Right lobe of liver (tissue), 6 donors: ENCODE measurements around the gene CES5A. TPM values are rescaled to one million over a fixed set of nuclear protein-coding genes. Genes with fewer than 3 reads are reported as not detected.

Experiments used
- ATAC-seq, 4 donors: fragments of 200-7000 bp; cut with Tn5 transposase; one replicate each; pipeline ENCODE4 v1.9.1; 2020; ENCODE audit warnings: mild to moderate bottlenecking in 4 of 4, moderate library complexity in 4 of 4
- DNase-seq, 3 donors: peaks; one replicate each; pipeline ENCODE4 v3.0.0-alpha.2; 2020
- H3K27ac ChIP-seq, 3 donors: fragments of 200-600 bp; one replicate each; pipeline ENCODE4 v1.8.0; 2022
- H3K27me3 ChIP-seq, 2 donors: fragments of 200-600 bp; one replicate each; pipeline ENCODE4 v1.8.0; 2022
- H3K36me3 ChIP-seq, 4 donors: fragments of 200-600 bp; sonication (generic) in 1 of 4; one replicate each; pipeline versions ENCODE4 v1.5.1 to v1.8.0; 2017 to 2022; ENCODE audit warnings: control low read depth in 1 of 4
- H3K4me1 ChIP-seq, 4 donors: fragments of 200-600 bp; sonication (generic) in 1 of 4; one replicate each; pipeline versions ENCODE4 v1.5.1 to v1.8.0; 2017 to 2022; ENCODE audit warnings: control low read depth in 1 of 4
- H3K4me3 ChIP-seq, 3 donors: fragments of 200-600 bp; one replicate each; pipeline ENCODE4 v1.8.0; 2022
- H3K9me3 ChIP-seq, 4 donors: fragments of 200-600 bp; sonication (generic) in 1 of 4; one replicate each; pipeline versions ENCODE4 v1.5.1 to v1.8.0; 2017 to 2022; ENCODE audit warnings: control low read depth in 1 of 4
- CTCF ChIP-seq, 4 donors: fragments of 200-600 bp in 3 of 4; fragments of 450-650 bp in 1 of 4; IDR thresholded peaks; one replicate each; pipeline versions ENCODE4 v1.5.1 to v1.8.0; 2016 to 2022; ENCODE audit warnings: antibody characterized with exemption in 4 of 4, mild to moderate bottlenecking in 2 of 4
- POLR2A ChIP-seq: fragments of 450-650 bp; IDR thresholded peaks from one replicate; pipeline ENCODE4 v1.6.1; 2017; ENCODE audit warnings: antibody characterized with exemption, mild to moderate bottlenecking
- WGBS: methylation state at CpG from one replicate; pipeline ENCODE4 v1.1.6; 2018; ENCODE audit warnings: low coverage, low lambda C conversion rate; ENCODE audit not compliant: insufficient coverage; ENCODE audit errors: missing lambda C conversion rate; 5-methylcytosine and 5-hydroxymethylcytosine counted together
- intact Hi-C, 2 donors: fragments of 100-400 bp; cut with DNase I; formaldehyde crosslinking; loops; one replicate each; pipeline versions ENCODE4 v1.11.2 to v1.14.1; 2022
- total RNA-seq, 6 experiments: library from RNA; depleted of rRNA in 2 of 6; stranded (reverse); fragments of >200 nt in 2 of 6; fragmentation: NEBNext Ultra II Directional in 3 of 6; extraction: Animal tissue kit (Norgen Biotek cat#: 25700) in 3 of 6; gene quantifications; one replicate each; pipeline versions ENCODE4 v1.1.0 to v1.2.4, GENCODE V29; 2016 to 2023
- donor health status: DM: no; HTN: yes; CAD: no.
- donor health status: DM: no; HTN: no; CAD: no.
- donor health status: DM: no; HTN: no; CAD: no.
- donor health status: DM: no; HTN: yes; CAD: no.
- donor health status: DM: no; HTN: yes; CAD: no.

CES5A gene
- total RNA-seq, 6 experiments from 2014 or later, result 1.2 to 5.2 (median 2.8) TPM

GRCh38 chr16:55849536-55849935 lies 25.6 kb downstream of the CES5A start:
- DNase-seq (no peak), ATAC-seq (no peak)
- H3K36me3 ChIP-seq, result no peaks in the 10 kb centered on the region
- WGBS, result 78% methylated on average over 7 of the region's 13 CpGs
- H3K9me3 ChIP-seq, result no peaks in the 10 kb centered on the region
- no peaks in the 10 kb centered on the region for H3K27me3 ChIP-seq
- no peak for TF ChIP-seq CTCF (IDR thresholded peaks at IDR 0.05)
- TF ChIP-seq POLR2A, result no peak
- H3K4me1 ChIP-seq, result no peaks in the 10 kb centered on the region
- intact Hi-C loops, result loop anchor here in 1 of 2 donors (10.0 kb wide), 1 partner anchor 385 kb away; no protein-coding TSS in a partner anchor
- H3K4me3 ChIP-seq, result no peak overlapping the region
- no peak overlapping the region for H3K27ac ChIP-seq

GRCh38 chr16:55846598-55847346 lies 28.4 kb downstream of the CES5A start:
- DNase-seq (no peak), ATAC-seq (peak in 2 of 4 donors; percentile 11 to 26)
- Histone ChIP-seq H3K9me3 (no peaks in the 10 kb centered on the region), H3K36me3 (no peaks in the 10 kb centered on the region), H3K4me1 (no peaks in the 10 kb centered on the region), H3K27ac (no peak overlapping the region), H3K27me3 (no peaks in the 10 kb centered on the region), H3K4me3 (no peak overlapping the region)
- intact Hi-C loops, result loop anchor here in 1 of 2 donors (10.0 kb wide), 1 partner anchor 382 kb away; no protein-coding TSS in a partner anchor
- no peak for TF ChIP-seq CTCF (IDR thresholded peaks at IDR 0.05)
- TF ChIP-seq POLR2A, result no peak
- 21% methylated on average over 11 of the region's 11 CpGs for WGBS

- no peak for DNase-seq
- ATAC-seq, result no peak
- intact Hi-C loops, result loop anchor here (5.0 to 10.0 kb wide), 2 partner anchors 131 to 378 kb away; no protein-coding TSS in a partner anchor
- no peaks in the 10 kb centered on the region for H3K9me3 ChIP-seq
- WGBS, result 30% methylated on average over 2 of the region's 2 CpGs
- no peak for TF ChIP-seq POLR2A
- TF ChIP-seq CTCF (IDR thresholded peaks at IDR 0.05), result peak in 1 of 4 donors; percentile 5
- no peaks in the 10 kb centered on the region for H3K27me3 ChIP-seq
- no peak overlapping the region for H3K4me3 ChIP-seq
- H3K27ac ChIP-seq, result no peak overlapping the region
- H3K4me1 ChIP-seq, result peaks cover 0 to 12% (median 1%) of the 10 kb centered on the region in 4 donors
- H3K36me3 ChIP-seq, result no peaks in the 10 kb centered on the region
Observed at GRCh38 chr16:55843105-55843395, 32.1 kb downstream of the CES5A start.

- ATAC-seq (peak; percentile 80 to 89 (median 86)), DNase-seq (no peak)
- no peaks in the 10 kb centered on the region for H3K27me3 ChIP-seq
- WGBS, result 32% methylated on average over 9 of the region's 11 CpGs
- H3K9me3 ChIP-seq, result no peaks in the 10 kb centered on the region
- TF ChIP-seq POLR2A (no peak), CTCF (IDR thresholded peaks at IDR 0.05) (peak; percentile 67 to 85 (median 72))
- intact Hi-C loops, result loop anchor here (5.0 to 10.0 kb wide), 2 partner anchors 130 to 378 kb away; no protein-coding TSS in a partner anchor
- H3K4me1 ChIP-seq, result peaks cover 0 to 17% (median 4%) of the 10 kb centered on the region in 4 donors
- no peak overlapping the region for H3K4me3 ChIP-seq
- no peak overlapping the region for H3K27ac ChIP-seq
- no peaks in the 10 kb centered on the region for H3K36me3 ChIP-seq
Observed at GRCh38 chr16:55842369-55843104, 32.6 kb downstream of the CES5A start.
